Measurements from ENCODE around the gene STYXL1.

STYXL1 gene

GRCh38 chr7:75960372-75960771 lies 87.4 kb downstream of the STYXL1 start:
- DNase-seq: no peak

- DNase-seq: no peak
These were observed 88.8 kb downstream of the STYXL1 start for GRCh38 chr7:75958802-75959543.

DNA sequence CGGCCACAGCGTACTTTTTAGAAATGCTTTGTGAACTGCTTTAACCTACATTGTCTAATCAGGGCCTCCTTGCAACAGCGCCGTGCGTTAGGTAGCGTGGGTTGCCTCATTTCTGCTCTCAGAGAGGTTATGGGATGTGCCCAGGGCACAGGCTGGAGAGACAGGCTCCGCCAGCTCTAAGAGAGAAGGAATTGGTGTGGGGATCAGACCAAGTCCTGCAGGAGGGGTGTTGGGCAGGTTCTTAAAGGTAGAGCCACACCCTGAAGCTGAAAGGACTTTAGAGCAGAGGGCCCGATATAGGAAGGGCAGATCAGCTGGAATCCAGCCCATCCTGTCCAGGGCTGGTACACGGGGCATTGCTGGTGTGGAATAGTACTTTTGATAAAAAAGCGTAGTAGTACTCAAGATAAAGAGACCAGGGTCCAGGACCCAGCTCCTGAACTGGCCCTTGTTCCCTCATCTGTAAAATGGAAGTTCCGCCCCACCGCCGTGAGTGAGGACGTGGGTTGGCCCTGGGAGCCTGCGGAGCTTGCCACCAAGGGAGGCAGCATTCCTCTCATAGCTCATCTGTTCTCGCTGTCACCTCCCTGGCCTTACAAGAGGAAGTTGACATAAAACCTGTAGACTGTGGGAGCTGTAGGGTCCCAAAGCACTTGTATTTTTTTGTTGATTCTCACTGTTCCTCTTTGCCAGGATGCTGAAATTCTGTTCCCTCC lies 90.6 kb downstream of the STYXL1 start:
- DNase-seq: no peak

DNA sequence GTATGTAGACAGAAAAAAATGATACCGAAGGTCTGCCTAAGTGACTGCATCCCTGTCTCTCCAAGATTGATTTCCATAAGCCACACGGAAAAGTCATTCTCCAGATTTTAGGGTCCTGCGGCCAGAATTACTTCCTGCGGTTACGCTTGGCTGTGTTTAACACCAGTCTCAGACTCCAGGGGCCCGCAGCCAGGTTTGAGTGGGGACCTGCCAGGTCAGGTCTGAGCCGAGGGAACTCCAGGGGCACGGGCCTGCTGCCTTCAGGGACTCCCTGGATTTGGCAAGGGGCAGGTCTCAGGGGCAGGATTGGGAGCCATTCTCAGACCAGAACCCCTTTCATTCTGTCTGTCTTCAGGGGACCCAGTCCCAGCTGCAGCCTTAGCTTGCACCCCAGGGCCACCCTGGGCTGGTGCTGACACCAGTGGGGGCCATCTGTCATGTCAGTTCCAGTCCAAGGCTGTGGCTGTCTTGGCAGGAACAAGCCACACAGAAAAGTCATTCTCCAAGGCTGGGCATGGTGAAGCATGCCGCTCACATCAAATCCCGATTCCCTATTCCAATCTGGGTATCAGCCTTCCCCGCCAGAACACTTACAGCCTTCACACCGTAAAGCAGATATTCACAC lies 92.4 kb downstream of the STYXL1 start:
- no peak for DNase-seq

GRCh38 chr7:75953931-75954330 lies 93.9 kb downstream of the STYXL1 start:
- no peak for DNase-seq

GRCh38 chr7:75953431-75953830 lies 94.4 kb downstream of the STYXL1 start:
- DNase-seq: no peak

DNA sequence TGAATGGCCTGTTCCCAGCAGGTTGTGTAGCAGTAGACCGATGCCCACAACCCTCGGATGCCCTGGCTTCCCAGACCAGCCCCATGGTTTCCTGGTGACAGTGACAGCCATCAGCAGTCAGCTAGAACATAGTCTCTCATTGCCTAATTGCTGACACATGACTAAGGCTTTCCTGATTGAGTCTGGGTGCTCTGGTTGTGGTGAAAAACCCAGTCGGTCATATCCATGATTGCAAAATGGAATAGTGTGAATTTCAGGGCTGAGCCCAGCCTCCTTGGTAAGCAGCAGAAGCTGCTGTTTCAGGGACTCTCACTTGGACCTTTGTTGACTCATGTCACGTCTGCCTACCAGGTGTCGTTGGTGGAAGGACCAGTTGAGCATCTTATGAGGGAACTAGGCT lies 96.3 kb downstream of the STYXL1 start:
- DNase-seq: peak in 2 of 58 donors; percentile 15 to 18

- no peak for DNase-seq
These were observed 97.6 kb downstream of the STYXL1 start for GRCh38 chr7:75950111-75950681.

GRCh38 chr7:75948179-75948578 lies 99.6 kb downstream of the STYXL1 start:
- DNase-seq: no peak
